Measurements from ENCODE around the gene LENG1. TPM values are rescaled to one million over a fixed set of nuclear protein-coding genes. Genes with fewer than 3 reads are reported as not detected.
"Not testable (repeated sequence)": the region's sequence is repeated elsewhere in the genome, so short reads cannot be mapped to it uniquely, and the experiment has no call there.

LENG1 gene
- total RNA-seq, 1 donor from 2014 or later = 4.4 TPM

DNA sequence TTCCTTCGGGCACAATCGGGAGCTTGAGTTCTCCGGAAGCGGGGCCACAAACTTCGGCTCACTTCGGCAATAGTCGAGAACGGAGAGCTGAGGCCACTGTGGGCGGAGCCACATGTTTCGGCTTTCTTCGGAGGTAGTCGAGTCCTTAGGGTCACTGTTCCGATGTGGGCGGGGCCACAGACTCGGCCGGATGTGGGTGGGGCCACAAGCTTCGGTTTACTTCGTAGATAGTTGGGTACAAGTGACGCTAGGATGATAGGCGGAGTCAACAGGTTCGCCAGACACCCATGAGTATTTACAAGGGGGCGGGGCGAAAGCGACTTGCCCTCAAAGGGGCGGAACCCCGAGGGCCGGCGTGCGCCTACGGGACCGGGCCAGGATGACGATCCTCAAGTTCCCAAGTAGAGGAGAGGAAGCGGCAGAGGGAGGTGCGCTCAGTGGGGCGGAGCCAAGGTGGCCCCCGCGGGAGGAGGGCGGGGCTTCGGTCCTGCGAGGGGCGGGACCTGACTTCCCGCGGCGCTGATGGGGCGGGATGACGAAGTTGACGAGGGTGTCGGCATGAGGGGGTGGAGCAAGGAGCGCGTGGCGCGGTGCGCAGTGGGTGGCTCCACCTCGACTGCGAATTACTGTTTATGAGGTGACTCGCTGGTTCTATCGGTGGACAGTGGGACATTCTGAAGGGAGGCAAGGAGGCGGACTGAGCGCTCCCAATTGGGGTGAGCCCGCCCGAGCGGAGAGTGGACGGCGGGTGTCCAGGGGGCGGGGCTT, 30.4 kb upstream of the LENG1 start:
- DNase-seq (ENCODE audit: low read depth in 2 of 2) = peak; percentile 100

DNA sequence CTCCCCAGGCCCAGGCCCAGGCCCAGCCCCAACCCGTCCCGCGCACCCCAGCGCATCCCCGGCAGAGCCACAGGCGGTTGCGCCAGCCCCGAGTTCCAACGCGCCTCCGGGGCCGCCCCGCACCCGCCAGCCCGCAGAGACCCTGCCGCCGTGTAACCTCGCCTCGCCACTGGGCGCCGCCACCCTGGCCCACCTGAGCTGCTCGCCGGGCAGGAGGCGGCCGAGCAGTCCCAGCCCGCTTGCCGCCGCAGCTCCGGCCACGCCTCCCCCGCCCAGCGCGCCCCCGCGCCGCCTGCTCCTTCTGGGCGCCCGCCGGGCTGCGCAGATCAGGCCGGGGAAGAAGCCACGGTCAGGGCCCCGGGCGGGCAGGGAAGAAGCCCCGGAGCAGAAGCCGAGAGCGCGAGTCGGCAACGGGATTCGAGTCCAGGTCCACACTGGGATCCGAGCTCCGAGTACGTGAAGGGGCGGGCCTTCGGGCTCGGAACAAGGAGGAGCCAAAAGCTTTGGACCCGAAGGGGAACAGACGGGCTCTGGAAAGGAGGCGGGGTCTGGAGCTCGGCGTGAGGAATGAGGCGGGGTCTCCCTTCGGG, 29.7 kb upstream of the LENG1 start, which contains the start of gene MBOAT7:
Gene MBOAT7, minus strand, starts transcription at position 436 of the 590 bp plus-strand sequence. CDS start 1,072 bp downstream, outside the sequence.
- no peak for DNase-seq (ENCODE audit: low read depth in 2 of 2)

GRCh38 chr19:54188215-54188871, 28.8 kb upstream of the LENG1 start:
- DNase-seq (ENCODE audit: low read depth in 2 of 2) = peak in 1 of 2 donors; percentile 87

- no peak for DNase-seq (ENCODE audit: low read depth in 2 of 2)
Measured at GRCh38 chr19:54186934-54187381, 27.4 kb upstream of the LENG1 start.

DNA sequence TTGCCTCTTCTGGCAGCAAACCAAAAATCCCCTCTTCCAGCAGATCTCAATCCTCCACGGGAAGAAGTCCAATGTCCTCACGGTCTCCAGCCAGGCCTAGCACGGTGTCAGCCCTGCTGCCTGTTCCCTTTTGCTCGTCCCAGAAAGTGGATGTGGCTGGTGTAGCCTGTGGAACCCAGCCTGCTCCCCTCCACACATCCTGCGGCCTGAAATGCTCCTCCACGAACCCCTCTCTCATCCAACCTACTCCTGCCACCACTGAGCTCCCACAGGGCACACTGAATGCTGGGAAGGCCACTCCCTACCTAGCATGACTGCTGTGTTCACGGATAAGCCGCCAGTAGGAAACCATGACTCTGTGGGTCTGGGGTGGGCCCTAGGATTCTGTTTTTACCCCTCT, 26.8 kb upstream of the LENG1 start:
- no peak for DNase-seq (ENCODE audit: low read depth in 2 of 2)

GRCh38 chr19:54183431-54183830, 23.9 kb upstream of the LENG1 start:
- peak in 1 of 2 donors; percentile 19 for DNase-seq (ENCODE audit: low read depth in 2 of 2)

- DNase-seq (ENCODE audit: low read depth in 2 of 2) = not testable (repeated sequence)
Measured at GRCh38 chr19:54181894-54182293, 22.4 kb upstream of the LENG1 start.

DNA sequence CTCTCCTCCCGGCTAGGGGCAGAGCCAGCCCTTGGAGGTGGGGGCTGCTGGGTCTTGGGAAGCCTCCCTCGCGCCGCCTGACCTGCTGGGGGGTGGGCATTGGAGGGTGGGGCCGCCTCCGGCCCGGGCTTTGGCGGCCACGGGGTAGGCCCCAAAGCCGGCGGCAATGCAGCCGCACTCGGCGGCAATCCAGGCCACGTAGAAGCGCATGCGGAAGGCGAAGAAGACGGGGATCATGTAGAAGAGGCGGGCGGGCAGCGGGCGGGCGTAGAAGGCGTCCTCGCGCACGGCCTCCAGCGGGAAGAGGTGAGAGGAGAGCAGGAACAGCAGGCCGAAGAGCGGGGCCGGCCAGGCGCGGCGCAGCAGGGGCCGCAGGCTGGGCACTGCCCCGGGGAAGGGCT, 21.2 kb upstream of the LENG1 start:
- DNase-seq (ENCODE audit: low read depth in 2 of 2) = no peak

- DNase-seq (ENCODE audit: low read depth in 2 of 2) = peak; percentile 85 to 86
Measured at GRCh38 chr19:54179921-54180461, 20.5 kb upstream of the LENG1 start.

DNA sequence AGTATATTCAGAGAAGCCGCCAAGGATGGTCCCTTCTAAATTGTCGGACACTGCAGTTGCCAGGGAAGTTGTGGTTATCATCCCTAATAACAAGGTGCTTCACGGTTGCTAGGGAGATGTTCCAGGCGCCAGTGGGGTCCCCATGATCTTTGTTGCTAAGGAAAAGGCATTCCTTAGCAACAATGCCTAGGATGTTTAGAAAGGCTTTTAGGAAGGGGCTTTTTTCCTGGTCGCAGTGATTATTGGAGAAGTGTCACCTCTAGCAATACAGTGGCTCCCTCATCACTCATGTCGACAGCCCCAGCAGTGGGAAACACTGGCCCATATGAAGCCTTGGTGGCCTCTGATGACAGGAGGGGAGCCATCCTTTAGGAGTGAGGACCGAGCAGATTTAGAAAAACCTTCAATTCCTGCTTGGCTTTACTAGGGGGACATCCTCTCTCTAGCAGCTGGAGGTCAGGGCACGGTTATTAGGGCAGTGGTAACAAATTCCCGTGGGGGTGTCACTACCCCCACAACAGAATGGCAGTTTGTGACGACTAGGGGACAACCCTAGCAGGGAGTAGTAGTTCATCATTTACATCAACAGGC, 19.8 kb upstream of the LENG1 start:
- no peak for DNase-seq (ENCODE audit: low read depth in 2 of 2)

DNA sequence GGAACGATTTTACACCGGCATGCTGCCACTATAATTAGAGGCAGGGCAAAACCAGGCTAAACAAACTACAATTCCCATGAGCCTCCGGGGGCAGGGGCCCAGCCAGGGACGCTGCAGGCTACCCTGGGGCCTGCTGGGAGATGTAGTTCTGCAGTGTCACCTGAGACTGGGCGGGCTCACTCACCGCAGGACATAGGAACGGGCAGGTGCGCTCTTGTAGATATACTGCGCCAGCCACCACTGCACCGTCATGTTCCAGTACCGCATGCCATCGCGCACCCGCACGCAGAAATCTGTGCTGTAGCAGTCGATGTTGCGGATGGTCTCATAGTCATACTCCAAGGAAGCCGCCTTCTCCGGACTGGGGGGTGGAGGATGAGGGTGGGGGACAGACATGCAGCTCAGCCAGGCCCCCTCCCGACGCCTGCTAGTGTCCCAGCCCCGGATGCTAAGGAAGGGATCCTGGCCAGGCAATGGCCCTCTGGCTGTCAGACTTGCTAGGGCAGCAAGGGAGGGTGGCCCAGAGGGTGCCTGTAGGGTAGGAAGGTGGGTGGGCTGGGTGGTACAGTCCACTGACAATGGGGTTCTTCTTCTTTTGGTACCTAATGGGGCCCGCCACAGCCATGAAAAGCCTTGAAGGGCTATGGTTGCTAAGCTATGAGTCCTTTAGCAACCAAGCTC, 19.2 kb upstream of the LENG1 start:
- DNase-seq (ENCODE audit: low read depth in 2 of 2) = no peak

- no peak for DNase-seq (ENCODE audit: low read depth in 2 of 2)
Measured at GRCh38 chr19:54173951-54174834, 14.7 kb upstream of the LENG1 start.

DNA sequence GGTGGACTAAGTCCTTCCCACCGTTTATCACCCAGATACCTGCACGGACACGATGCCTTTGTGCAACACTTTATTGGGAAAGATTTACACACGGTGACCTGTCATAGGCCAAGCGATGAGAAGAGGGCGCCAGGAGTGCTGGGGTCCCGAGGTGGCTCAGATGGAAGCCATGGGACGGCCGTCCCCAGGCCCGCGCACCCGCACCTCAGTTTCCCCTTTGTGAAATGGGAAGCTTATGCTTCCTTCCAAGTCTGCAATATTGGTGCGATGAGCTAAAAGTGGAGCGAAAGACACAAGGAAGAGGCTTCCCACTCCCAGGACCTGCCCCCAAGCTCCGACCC, 13.8 kb upstream of the LENG1 start:
- no peak for DNase-seq (ENCODE audit: low read depth in 2 of 2)

GRCh38 chr19:54172471-54173358, 13.2 kb upstream of the LENG1 start, which contains the start of gene TMC4:
Gene TMC4, minus strand, starts transcription at chr19:54173160. Its CDS starts 43 bp downstream, at chr19:54173117.
- no peak for DNase-seq (ENCODE audit: low read depth in 2 of 2)

- not testable (repeated sequence) for DNase-seq (ENCODE audit: low read depth in 2 of 2)
Measured at GRCh38 chr19:54171736-54172431, 12.4 kb upstream of the LENG1 start.

DNA sequence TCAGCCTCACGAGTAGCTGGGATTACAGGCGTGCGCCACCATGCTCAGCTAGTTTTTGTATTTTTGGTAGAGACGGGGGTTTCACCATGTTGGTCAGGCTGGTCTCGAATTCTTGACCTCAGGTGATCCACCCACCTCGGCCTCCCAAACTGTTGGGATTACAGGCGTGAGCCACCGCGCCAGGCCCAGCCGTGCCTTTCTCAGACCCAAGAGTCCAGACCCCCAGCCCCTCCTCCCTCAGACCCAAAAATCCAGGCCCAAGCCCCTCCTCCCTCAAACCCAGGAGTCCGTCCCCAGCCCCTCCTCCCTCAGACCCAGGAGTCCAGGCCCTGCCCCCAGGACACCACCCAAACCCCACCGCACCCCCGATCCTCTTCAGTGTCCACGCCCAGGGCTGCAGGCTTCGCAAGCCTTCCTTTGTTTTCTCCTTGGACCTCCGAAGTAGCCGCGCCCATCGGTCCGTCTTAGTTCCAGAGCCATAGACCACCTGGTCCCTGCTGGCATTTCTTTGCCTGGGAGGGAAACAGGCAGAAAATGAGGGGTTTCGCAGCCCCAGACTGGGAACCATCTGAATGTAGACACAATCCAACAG, 9.7 kb upstream of the LENG1 start:
- no peak for DNase-seq (ENCODE audit: low read depth in 2 of 2)

GRCh38 chr19:54168174-54168917, 8.8 kb upstream of the LENG1 start:
- peak; percentile 41 to 79 for DNase-seq (ENCODE audit: low read depth in 2 of 2)

Data from dermis microvascular lymphatic vessel endothelial cell (primary cell).